ENCODE data around the gene BPIFB4.
"Not testable (repeated sequence)": the region's sequence is repeated elsewhere in the genome, so short reads cannot be mapped to it uniquely, and the experiment has no call there.

The BPIFB4 gene

DNA sequence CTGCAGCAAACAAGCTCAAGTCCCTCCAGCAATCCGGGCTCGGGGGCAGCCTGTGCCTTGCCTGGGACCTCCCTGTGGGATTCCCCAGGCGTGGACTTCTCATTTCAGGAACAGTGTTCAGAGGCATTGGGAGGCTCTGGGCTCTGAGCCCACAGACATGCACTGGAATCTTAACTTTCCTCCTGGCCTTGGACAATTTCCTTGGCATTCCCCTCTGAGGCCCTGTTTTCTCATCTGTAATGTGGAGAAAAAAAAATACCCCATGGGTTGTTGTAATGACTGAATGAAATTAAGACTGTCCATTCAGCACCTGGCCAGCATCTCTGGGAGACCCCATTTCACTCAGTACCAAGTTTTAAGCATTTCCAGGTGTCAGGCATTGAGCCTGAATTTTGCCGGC is 17.6 kb downstream of the BPIFB4 start:
- Histone ChIP-seq H3K27ac (ENCODE audit: insufficient read depth, low read depth, low read length, poor library complexity, severe bottlenecking) (no peak overlapping the region), H3K9me3 (ENCODE audit: control insufficient read depth, low read length) (no peaks in the 10 kb centered on the region), H3K36me3 (ENCODE audit: control insufficient read depth, insufficient read depth, low read length) (no peaks in the 10 kb centered on the region), H3K27me3 (ENCODE audit: control insufficient read depth, insufficient read depth, low read length, poor library complexity, severe bottlenecking) (no peaks in the 10 kb centered on the region), H3K4me3 (ENCODE audit: insufficient read depth, low read depth, low read length) (no peak overlapping the region), H3K4me1 (ENCODE audit: control insufficient read depth, insufficient read depth, low read length) (no peaks in the 10 kb centered on the region)
- WGBS, 2 experiments: 90% methylated on average over 4 of the region's 4 CpGs

DNA sequence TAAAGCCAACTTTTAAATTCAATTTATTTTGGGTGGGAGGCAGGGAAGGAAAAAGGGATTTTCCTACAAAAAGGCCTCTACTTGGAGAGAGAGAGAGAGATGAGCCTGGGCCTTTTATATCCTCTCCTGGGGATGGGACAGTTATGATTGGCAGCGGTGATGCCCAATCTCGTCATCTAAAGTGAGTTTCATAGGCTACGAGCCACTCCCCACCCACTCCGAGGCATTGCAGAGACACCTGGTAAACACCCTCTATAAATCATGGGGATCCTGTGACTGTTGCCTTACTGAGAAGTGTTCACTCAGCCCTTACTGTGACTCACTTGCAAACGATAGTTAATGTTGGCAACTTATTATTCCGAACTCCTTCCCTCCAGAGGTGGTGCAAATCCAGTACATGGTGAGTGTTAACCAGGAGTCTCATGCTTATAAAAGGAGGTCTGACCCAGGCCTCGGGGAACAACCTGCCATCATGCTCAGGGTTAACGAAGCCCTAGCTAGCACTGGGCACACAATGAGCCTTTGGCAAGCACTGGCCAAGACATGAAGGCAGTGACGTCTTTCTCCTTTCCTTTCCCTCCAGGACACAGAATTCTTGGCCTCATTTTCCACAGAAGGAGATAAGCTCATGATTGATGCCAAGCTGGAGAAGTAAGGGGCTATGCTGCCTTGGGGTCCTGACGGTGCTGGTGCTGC is 20.5 kb downstream of the BPIFB4 start:
- 87 to 88% methylated on average over 10 of the region's 10 CpGs for WGBS, 2 experiments
- peaks cover 3% of the 10 kb centered on the region for H3K4me1 ChIP-seq (ENCODE audit: control insufficient read depth, insufficient read depth, low read length)
- H3K27me3 ChIP-seq (ENCODE audit: control insufficient read depth, insufficient read depth, low read length, poor library complexity, severe bottlenecking): no peaks in the 10 kb centered on the region
- no peaks in the 10 kb centered on the region for H3K9me3 ChIP-seq (ENCODE audit: control insufficient read depth, low read length)
- H3K4me3 ChIP-seq (ENCODE audit: insufficient read depth, low read depth, low read length): no peak overlapping the region
- no peak overlapping the region for H3K27ac ChIP-seq (ENCODE audit: insufficient read depth, low read depth, low read length, poor library complexity, severe bottlenecking)
- no peaks in the 10 kb centered on the region for H3K36me3 ChIP-seq (ENCODE audit: control insufficient read depth, insufficient read depth, low read length)

- Histone ChIP-seq H3K27ac (ENCODE audit: insufficient read depth, low read depth, low read length, poor library complexity, severe bottlenecking) (no peak overlapping the region), H3K27me3 (ENCODE audit: control insufficient read depth, insufficient read depth, low read length, poor library complexity, severe bottlenecking) (no peaks in the 10 kb centered on the region), H3K4me3 (ENCODE audit: insufficient read depth, low read depth, low read length) (no peak overlapping the region), H3K9me3 (ENCODE audit: control insufficient read depth, low read length) (no peaks in the 10 kb centered on the region), H3K36me3 (ENCODE audit: control insufficient read depth, insufficient read depth, low read length) (no peaks in the 10 kb centered on the region), H3K4me1 (ENCODE audit: control insufficient read depth, insufficient read depth, low read length) (peaks cover 3% of the 10 kb centered on the region)
- WGBS, 2 experiments: 80 to 86% methylated on average over 3 of the region's 3 CpGs
Observed at GRCh38 chr20:33103556-33103955, 24.1 kb downstream of the BPIFB4 start.

DNA sequence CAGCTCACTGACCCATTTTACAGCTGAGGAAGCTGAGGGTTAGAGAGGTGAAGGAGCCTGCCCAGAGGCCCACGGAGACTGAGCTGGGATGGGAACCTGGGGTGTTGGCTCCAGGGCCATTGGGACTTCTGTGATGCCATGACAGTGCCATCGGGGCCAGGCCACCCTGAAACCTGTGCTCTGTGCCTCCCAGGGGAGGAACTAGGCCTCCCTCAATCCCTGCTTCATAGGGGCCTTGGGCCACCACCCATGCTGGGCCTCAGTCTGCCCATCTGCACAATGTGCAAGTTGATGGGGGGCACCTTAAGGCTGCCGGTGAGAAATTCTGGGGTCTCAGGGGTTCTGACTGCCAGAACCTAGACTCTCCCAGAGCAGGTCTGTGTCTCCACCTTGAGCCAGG is 24.9 kb downstream of the BPIFB4 start:
- no peak overlapping the region for H3K4me3 ChIP-seq (ENCODE audit: insufficient read depth, low read depth, low read length)
- 93 to 95% methylated on average over 3 of the region's 3 CpGs for WGBS, 2 experiments
- H3K27me3 ChIP-seq (ENCODE audit: control insufficient read depth, insufficient read depth, low read length, poor library complexity, severe bottlenecking): no peaks in the 10 kb centered on the region
- H3K36me3 ChIP-seq (ENCODE audit: control insufficient read depth, insufficient read depth, low read length): no peaks in the 10 kb centered on the region
- no peaks in the 10 kb centered on the region for H3K9me3 ChIP-seq (ENCODE audit: control insufficient read depth, low read length)
- H3K27ac ChIP-seq (ENCODE audit: insufficient read depth, low read depth, low read length, poor library complexity, severe bottlenecking): no peak overlapping the region
- H3K4me1 ChIP-seq (ENCODE audit: control insufficient read depth, insufficient read depth, low read length): peaks cover 3% of the 10 kb centered on the region

DNA sequence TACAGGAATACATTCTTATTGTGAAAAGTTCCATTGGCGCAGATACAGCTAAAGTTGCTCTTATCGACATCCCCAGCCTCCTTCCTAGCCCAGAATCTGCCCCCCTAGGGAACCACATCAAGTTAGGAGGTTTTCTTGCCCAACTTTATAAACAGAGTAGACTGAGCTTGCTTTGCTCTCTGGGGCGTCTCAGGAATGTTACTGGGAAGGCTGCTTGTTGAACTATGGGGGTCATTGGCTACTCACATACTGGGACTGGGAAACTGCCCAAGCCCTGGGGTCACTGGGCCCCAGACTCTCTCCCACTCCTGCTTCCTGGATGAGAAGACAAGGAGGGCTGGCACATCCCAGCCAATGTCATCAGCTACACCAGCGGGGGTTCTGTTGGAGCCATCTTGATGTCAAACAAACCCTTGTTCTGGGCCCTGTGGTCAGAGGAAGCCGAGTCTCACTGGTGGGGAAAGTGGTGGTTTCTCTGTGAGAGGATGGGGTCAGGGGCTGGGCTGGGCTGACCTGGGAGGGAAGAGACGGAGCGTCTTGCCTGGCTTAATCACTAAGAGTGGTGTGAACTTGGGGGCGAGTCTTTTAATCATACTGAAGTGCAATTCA is 26.0 kb downstream of the BPIFB4 start:
- peaks cover 3% of the 10 kb centered on the region for H3K4me1 ChIP-seq (ENCODE audit: control insufficient read depth, insufficient read depth, low read length)
- H3K9me3 ChIP-seq (ENCODE audit: control insufficient read depth, low read length): no peaks in the 10 kb centered on the region
- no peaks in the 10 kb centered on the region for H3K36me3 ChIP-seq (ENCODE audit: control insufficient read depth, insufficient read depth, low read length)
- WGBS, 2 experiments: 90 to 94% methylated on average over 8 of the region's 8 CpGs
- no peak overlapping the region for H3K27ac ChIP-seq (ENCODE audit: insufficient read depth, low read depth, low read length, poor library complexity, severe bottlenecking)
- no peaks in the 10 kb centered on the region for H3K27me3 ChIP-seq (ENCODE audit: control insufficient read depth, insufficient read depth, low read length, poor library complexity, severe bottlenecking)
- H3K4me3 ChIP-seq (ENCODE audit: insufficient read depth, low read depth, low read length): no peak overlapping the region

DNA sequence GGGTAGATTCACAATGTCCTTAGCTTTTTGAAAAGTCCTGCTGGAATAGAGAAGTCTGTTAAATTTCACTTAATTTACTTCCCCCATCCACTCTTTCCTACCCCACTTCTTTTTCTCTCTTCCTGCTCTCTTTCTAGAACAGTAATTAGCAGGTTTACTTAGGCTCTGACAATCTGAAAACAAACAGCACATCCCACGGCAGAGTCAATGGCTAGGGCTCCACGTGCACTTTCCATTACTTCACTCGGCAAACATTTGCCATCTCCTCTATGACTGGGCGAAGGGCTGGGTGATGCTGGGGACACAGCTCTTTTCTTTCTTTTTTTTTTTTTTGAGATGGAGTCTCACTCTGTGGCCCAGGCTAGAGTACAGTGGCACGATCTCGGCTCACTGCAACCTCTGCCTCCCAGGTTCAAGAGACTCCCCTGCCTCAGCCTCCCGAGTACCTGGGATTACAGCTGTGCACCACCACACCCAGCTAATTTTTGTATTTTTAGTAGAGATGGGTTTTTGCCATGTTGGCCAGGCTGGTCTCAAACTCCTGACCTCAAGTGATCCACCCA is 26.7 kb downstream of the BPIFB4 start:
- not testable (repeated sequence) for H3K36me3 ChIP-seq (ENCODE audit: control insufficient read depth, insufficient read depth, low read length); H3K4me3 ChIP-seq (ENCODE audit: insufficient read depth, low read depth, low read length); H3K27ac ChIP-seq (ENCODE audit: insufficient read depth, low read depth, low read length, poor library complexity, severe bottlenecking); H3K27me3 ChIP-seq (ENCODE audit: control insufficient read depth, insufficient read depth, low read length, poor library complexity, severe bottlenecking); H3K4me1 ChIP-seq (ENCODE audit: control insufficient read depth, insufficient read depth, low read length); H3K9me3 ChIP-seq (ENCODE audit: control insufficient read depth, low read length)
- 73 to 81% methylated on average over 6 to 7 of the region's 7 CpGs for WGBS, 2 experiments

GRCh38 chr20:33108661-33109060 is 29.2 kb downstream of the BPIFB4 start:
- WGBS, 2 experiments: 82 to 87% methylated on average over 2 of the region's 2 CpGs
- Histone ChIP-seq H3K36me3 (ENCODE audit: control insufficient read depth, insufficient read depth, low read length) (no peaks in the 10 kb centered on the region), H3K4me3 (ENCODE audit: insufficient read depth, low read depth, low read length) (no peak overlapping the region), H3K27ac (ENCODE audit: insufficient read depth, low read depth, low read length, poor library complexity, severe bottlenecking) (no peak overlapping the region), H3K27me3 (ENCODE audit: control insufficient read depth, insufficient read depth, low read length, poor library complexity, severe bottlenecking) (no peaks in the 10 kb centered on the region), H3K9me3 (ENCODE audit: control insufficient read depth, low read length) (no peaks in the 10 kb centered on the region), H3K4me1 (ENCODE audit: control insufficient read depth, insufficient read depth, low read length) (peaks cover under 1% of the 10 kb centered on the region)

- H3K36me3 ChIP-seq (ENCODE audit: control insufficient read depth, insufficient read depth, low read length): no peaks in the 10 kb centered on the region
- H3K4me3 ChIP-seq (ENCODE audit: insufficient read depth, low read depth, low read length): no peak overlapping the region
- no peaks in the 10 kb centered on the region for H3K4me1 ChIP-seq (ENCODE audit: control insufficient read depth, insufficient read depth, low read length)
- no peak overlapping the region for H3K27ac ChIP-seq (ENCODE audit: insufficient read depth, low read depth, low read length, poor library complexity, severe bottlenecking)
- 91 to 95% methylated on average over 5 of the region's 8 CpGs for WGBS, 2 experiments
- H3K27me3 ChIP-seq (ENCODE audit: control insufficient read depth, insufficient read depth, low read length, poor library complexity, severe bottlenecking): no peaks in the 10 kb centered on the region
- no peaks in the 10 kb centered on the region for H3K9me3 ChIP-seq (ENCODE audit: control insufficient read depth, low read length)
Observed at GRCh38 chr20:33110147-33110825, 30.8 kb downstream of the BPIFB4 start.

DNA sequence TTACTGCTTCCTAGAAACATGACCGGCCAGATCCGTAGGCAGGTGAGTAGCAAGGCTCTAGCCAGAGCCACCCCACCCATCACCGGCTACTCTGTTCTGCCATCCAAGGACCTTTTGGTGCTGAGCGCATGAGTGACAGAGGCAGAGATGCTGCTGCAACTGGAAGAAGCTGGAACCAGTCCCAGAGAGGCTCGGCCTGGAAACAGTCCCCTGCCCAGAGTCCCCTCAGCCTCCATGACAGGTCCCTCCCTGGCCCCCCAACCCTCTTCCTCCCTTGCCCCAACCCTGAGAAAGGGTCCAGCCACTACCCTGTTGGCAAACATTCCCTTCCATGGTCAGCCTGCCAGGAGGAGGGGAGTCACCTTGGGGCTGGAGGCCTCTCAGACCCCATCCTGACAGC is 31.9 kb downstream of the BPIFB4 start:
- Histone ChIP-seq H3K4me1 (ENCODE audit: control insufficient read depth, insufficient read depth, low read length) (no peaks in the 10 kb centered on the region), H3K36me3 (ENCODE audit: control insufficient read depth, insufficient read depth, low read length) (no peaks in the 10 kb centered on the region), H3K4me3 (ENCODE audit: insufficient read depth, low read depth, low read length) (no peak overlapping the region), H3K9me3 (ENCODE audit: control insufficient read depth, low read length) (no peaks in the 10 kb centered on the region), H3K27me3 (ENCODE audit: control insufficient read depth, insufficient read depth, low read length, poor library complexity, severe bottlenecking) (no peaks in the 10 kb centered on the region), H3K27ac (ENCODE audit: insufficient read depth, low read depth, low read length, poor library complexity, severe bottlenecking) (no peak overlapping the region)
- 96 to 97% methylated on average over 5 of the region's 5 CpGs for WGBS, 2 experiments

All from ectodermal cell (in vitro differentiated cells).